H1 (cell line): ENCODE results near the gene PYCARD. TPM values are rescaled to one million over a fixed set of nuclear protein-coding genes. Genes with fewer than 3 reads are reported as not detected.

Source experiments
- KDM1A ChIP-seq: fragments of 200-600, 300-600 bp; sonication (generic); IDR thresholded peaks from 2 replicates; pipeline ENCODE4 v1.7.1; 2016; ENCODE audit warnings: mild to moderate bottlenecking, low read length, borderline replicate concordance
- KDM4A ChIP-seq: IDR thresholded peaks from one replicate; pipeline ENCODE4 v1.7.1; 2012; ENCODE audit warnings: low read depth, mild to moderate bottlenecking, moderate library complexity, low read length, inconsistent platforms; ENCODE audit not compliant: severe bottlenecking
- RXRA ChIP-seq: IDR thresholded peaks from 2 replicates; pipeline ENCODE4 v1.6.1; 2011; ENCODE audit warnings: low read depth, mild to moderate bottlenecking, low read length, moderate library complexity; ENCODE audit not compliant: insufficient read depth
- SIX5 ChIP-seq: IDR thresholded peaks from 2 replicates; pipeline ENCODE4 v1.6.1; 2011; ENCODE audit warnings: mild to moderate bottlenecking, low read depth, low read length
- polyA plus RNA-seq, 7 experiments: library from polyadenylated mRNA; depleted of rRNA in 3 of 7; stranded (reverse) in 5 of 7; unstranded in 2 of 7; fragments of >200 nt in 5 of 7; fragments of 200-250 nt in 2 of 7; gene quantifications; 1 replicate in 5 of 7; 2 replicates in 1 of 7; 4 replicates in 1 of 7; pipeline versions ENCODE4 v1.2.1 to v1.2.3, GENCODE V29; 2011 to 2013; ENCODE audit warnings: missing spikeins in 2 of 7, mixed read lengths in 2 of 7
- total RNA-seq: library from RNA; stranded (reverse); fragmentation: NEBNext Ultra II Directional; extraction: Animal tissue kit (Norgen Biotek cat#: 25700); gene quantifications from 2 replicates; pipeline ENCODE4 v1.2.1, GENCODE V29; 2021
- TF ChIP-seq, protein P1 (sequence below): IDR thresholded peaks from 2 replicates; pipeline ENCODE4 v1.6.1; 2011; ENCODE audit warnings: low read length, improper control_type of control experiment
- TF ChIP-seq, protein P2 (sequence below): IDR thresholded peaks from 2 replicates; pipeline ENCODE4 v1.6.1; 2012; ENCODE audit warnings: inconsistent platforms

Gene PYCARD
- total and polyA plus RNA-seq, 2 of the 8 experiments (the other 6 are each of a cell fraction or from before 2014, with no cell fraction given): 29.9 to 77.9 TPM

DNA sequence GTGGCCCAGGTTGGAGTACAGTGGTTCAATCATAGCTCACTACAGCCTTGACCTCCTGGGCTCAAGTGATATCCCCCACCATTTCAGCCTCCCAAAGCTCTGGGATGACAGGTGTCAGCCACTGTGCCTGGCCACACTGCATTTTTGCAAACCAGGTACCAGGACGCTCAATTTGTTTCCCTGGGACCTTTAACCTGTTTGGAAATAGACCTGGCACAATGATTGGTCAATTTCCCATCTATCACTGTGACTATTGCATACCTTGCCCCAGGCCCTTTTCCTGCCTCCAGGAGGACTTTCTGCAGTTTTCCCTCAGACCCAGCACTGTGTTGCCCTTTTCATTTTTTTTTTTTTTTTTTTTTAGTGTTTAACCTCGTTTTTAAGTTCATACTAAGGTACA is 33.7 kb downstream of the PYCARD start (continued):
- TF ChIP-seq RXRA: no peak
- TF ChIP-seq KDM4A: no peak
- TF ChIP-seq SIX5: no peak
- no peak for TF ChIP-seq KDM1A
- TF ChIP-seq, protein P1, sequence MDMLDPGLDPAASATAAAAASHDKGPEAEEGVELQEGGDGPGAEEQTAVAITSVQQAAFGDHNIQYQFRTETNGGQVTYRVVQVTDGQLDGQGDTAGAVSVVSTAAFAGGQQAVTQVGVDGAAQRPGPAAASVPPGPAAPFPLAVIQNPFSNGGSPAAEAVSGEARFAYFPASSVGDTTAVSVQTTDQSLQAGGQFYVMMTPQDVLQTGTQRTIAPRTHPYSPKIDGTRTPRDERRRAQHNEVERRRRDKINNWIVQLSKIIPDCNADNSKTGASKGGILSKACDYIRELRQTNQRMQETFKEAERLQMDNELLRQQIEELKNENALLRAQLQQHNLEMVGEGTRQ: no peak
- TF ChIP-seq, protein P2, sequence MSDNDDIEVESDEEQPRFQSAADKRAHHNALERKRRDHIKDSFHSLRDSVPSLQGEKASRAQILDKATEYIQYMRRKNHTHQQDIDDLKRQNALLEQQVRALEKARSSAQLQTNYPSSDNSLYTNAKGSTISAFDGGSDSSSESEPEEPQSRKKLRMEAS: no peak
